GM21526 (cell line): ENCODE data around the gene CDH12.
"Not testable (repeated sequence)": the region's sequence is repeated elsewhere in the genome, so short reads cannot be mapped to it uniquely, and the experiment has no call there.

Experiments
- ATAC-seq: cut with Tn5 transposase; IDR thresholded peaks from one replicate; pipeline ENCODE4 v1.9.1; 2021; ENCODE audit warnings: moderate library complexity; ENCODE audit not compliant: unreplicated experiment, low FRiP score

CDH12 gene

GRCh38 chr5:22329683-22330082, 523.5 kb downstream of the CDH12 start:
- no peak for ATAC-seq

GRCh38 chr5:22319798-22320197, 533.3 kb downstream of the CDH12 start:
- no peak for ATAC-seq

GRCh38 chr5:22316294-22316693, 536.9 kb downstream of the CDH12 start:
- ATAC-seq, result no peak

GRCh38 chr5:22315052-22315451, 538.1 kb downstream of the CDH12 start:
- not testable (repeated sequence) for ATAC-seq

- ATAC-seq, result no peak
Measured at GRCh38 chr5:22314548-22314947, 538.6 kb downstream of the CDH12 start.

GRCh38 chr5:22306011-22306410, 547.1 kb downstream of the CDH12 start:
- no peak for ATAC-seq

- no peak for ATAC-seq
Measured at GRCh38 chr5:22295832-22296231, 557.3 kb downstream of the CDH12 start.

- ATAC-seq, result no peak
Measured at GRCh38 chr5:22293147-22293546, 560.0 kb downstream of the CDH12 start.

- no peak for ATAC-seq
Measured at GRCh38 chr5:22278164-22278563, 575.0 kb downstream of the CDH12 start.

GRCh38 chr5:22277006-22277405, 576.1 kb downstream of the CDH12 start:
- ATAC-seq, result no peak

- ATAC-seq, result not testable (repeated sequence)
Measured at GRCh38 chr5:22265855-22266254, 587.3 kb downstream of the CDH12 start.

GRCh38 chr5:22258139-22258538, 595.0 kb downstream of the CDH12 start:
- ATAC-seq, result no peak

- no peak for ATAC-seq
Measured at GRCh38 chr5:22250528-22250927, 602.6 kb downstream of the CDH12 start.

GRCh38 chr5:22249209-22249729, 603.9 kb downstream of the CDH12 start:
- no peak for ATAC-seq

- no peak for ATAC-seq
Measured at GRCh38 chr5:22245770-22246169, 607.4 kb downstream of the CDH12 start.

- no peak for ATAC-seq
Measured at GRCh38 chr5:22242532-22242931, 610.6 kb downstream of the CDH12 start.

GRCh38 chr5:22238047-22238446, 615.1 kb downstream of the CDH12 start:
- no peak for ATAC-seq

GRCh38 chr5:22226423-22226822, 626.7 kb downstream of the CDH12 start:
- ATAC-seq, result no peak

GRCh38 chr5:22223079-22223478, 630.1 kb downstream of the CDH12 start:
- no peak for ATAC-seq

GRCh38 chr5:22213703-22214495, 639.2 kb downstream of the CDH12 start:
- peak; percentile 74 for ATAC-seq

- not testable (repeated sequence) for ATAC-seq
Measured at GRCh38 chr5:22212254-22212991, 640.7 kb downstream of the CDH12 start.

- not testable (repeated sequence) for ATAC-seq
Measured at GRCh38 chr5:22208463-22208862, 644.7 kb downstream of the CDH12 start.
